HepG2 (cell line): ENCODE measurements around the gene LTA. TPM values are rescaled to one million over a fixed set of nuclear protein-coding genes. Genes with fewer than 3 reads are reported as not detected.

Experiments used
- CHD2 ChIP-seq: IDR thresholded peaks from 2 replicates; pipeline ENCODE4 v1.6.1; 2011; ENCODE audit warnings: low read depth, low read length, improper control_type of control experiment
- DRAP1 ChIP-seq: IDR thresholded peaks from 2 replicates; pipeline ENCODE4 v1.6.1; 2016; ENCODE audit warnings: missing genetic modification reagents, missing compliant biosample characterization
- EP300 ChIP-seq, 3 experiments: sonication (generic) in 1 of 3; formaldehyde crosslinking in 1 of 3; IDR thresholded peaks; 2 replicates each; pipeline versions ENCODE4 v1.5.1 to v1.6.1; 2011 to 2020; ENCODE audit warnings: low read depth in 2 of 3, low read length in 2 of 3, borderline replicate concordance in 1 of 3, improper control_type of control experiment in 1 of 3, mild to moderate bottlenecking in 1 of 3, missing genetic modification reagents in 1 of 3, moderate library complexity in 1 of 3
- FOSL1 ChIP-seq: sonication (generic); formaldehyde crosslinking; IDR thresholded peaks from 2 replicates; pipeline ENCODE4 v1.9.0; 2021; ENCODE audit warnings: missing genetic modification reagents, borderline replicate concordance
- GATAD2A ChIP-seq: IDR thresholded peaks from 2 replicates; pipeline ENCODE4 v1.6.1; 2016
- HNRNPL ChIP-seq: fragments of 200-400 bp; formaldehyde crosslinking; IDR thresholded peaks from 2 replicates; pipeline ENCODE4 v1.6.1; 2017; ENCODE audit warnings: mild to moderate bottlenecking, low read depth, low read length
- MAX ChIP-seq: IDR thresholded peaks from 2 replicates; pipeline ENCODE4 v1.6.1; 2012; ENCODE audit warnings: inconsistent platforms
- MEIS2 ChIP-seq: sonication (generic); formaldehyde crosslinking; IDR thresholded peaks from 2 replicates; pipeline ENCODE4 v1.9.0; 2021; ENCODE audit warnings: mild to moderate bottlenecking, missing genetic modification reagents
- MXI1 ChIP-seq: IDR thresholded peaks from 3 replicates; pipeline ENCODE4 v1.6.1; 2012; ENCODE audit warnings: low read depth, low read length, inconsistent platforms, borderline replicate concordance
- NONO ChIP-seq, 2 experiments: fragments of 450-650 bp in 1 of 2; sonication (generic) in 1 of 2; formaldehyde crosslinking in 1 of 2; IDR thresholded peaks in 1 of 2; conservative IDR thresholded peaks in 1 of 2; 2 replicates each; pipeline versions ENCODE4 v1.6.1 to v1.8.0; 2017 to 2022; ENCODE audit warnings: mild to moderate bottlenecking in 1 of 2, missing genetic modification reagents in 1 of 2, moderate library complexity in 1 of 2
- RXRA ChIP-seq: sonication (generic); formaldehyde crosslinking; IDR thresholded peaks from 2 replicates; pipeline ENCODE4 v1.5.1; 2020; ENCODE audit warnings: missing genetic modification reagents
- SIN3B ChIP-seq: fragments of 150-350 bp; IDR thresholded peaks from 2 replicates; pipeline ENCODE4 v1.6.1; 2014; ENCODE audit warnings: low read length
- TARDBP ChIP-seq: sonication (generic); formaldehyde crosslinking; IDR thresholded peaks from 2 replicates; pipeline ENCODE4 v1.8.0; 2022; ENCODE audit warnings: mild to moderate bottlenecking, missing genetic modification reagents
- TFDP2 ChIP-seq: sonication (generic); formaldehyde crosslinking; IDR thresholded peaks from 2 replicates; pipeline ENCODE4 v1.4.0; 2020; ENCODE audit warnings: missing genetic modification reagents
- ZNF232 ChIP-seq: sonication (generic); formaldehyde crosslinking; IDR thresholded peaks from 2 replicates; pipeline ENCODE4 v1.4.0; 2020; ENCODE audit warnings: missing genetic modification reagents, borderline replicate concordance
- ZNF260 ChIP-seq: sonication (generic); formaldehyde crosslinking; IDR thresholded peaks from 2 replicates; pipeline ENCODE4 v1.4.0; 2020; ENCODE audit warnings: missing genetic modification reagents, low read depth, mild to moderate bottlenecking, borderline replicate concordance
- ZNF276 ChIP-seq: sonication (generic); formaldehyde crosslinking; IDR thresholded peaks from 2 replicates; pipeline ENCODE4 v1.4.0; 2020; ENCODE audit warnings: mild to moderate bottlenecking, low read depth, missing genetic modification reagents
- ZNF317 ChIP-seq: sonication (generic); formaldehyde crosslinking; IDR thresholded peaks from 2 replicates; pipeline ENCODE4 v1.5.0; 2020; ENCODE audit warnings: mild to moderate bottlenecking, missing genetic modification reagents
- ZNF350 ChIP-seq: sonication (generic); formaldehyde crosslinking; IDR thresholded peaks from 2 replicates; pipeline ENCODE4 v1.4.0; 2020; ENCODE audit warnings: mild to moderate bottlenecking, low read depth, missing genetic modification reagents, borderline replicate concordance
- ZNF556 ChIP-seq: sonication (generic); formaldehyde crosslinking; IDR thresholded peaks from 2 replicates; pipeline ENCODE4 v1.4.0; 2020; ENCODE audit warnings: mild to moderate bottlenecking, missing genetic modification reagents, borderline replicate concordance
- ZNF639 ChIP-seq: conservative IDR thresholded peaks from 2 replicates; pipeline ENCODE4 v1.6.1; 2018; ENCODE audit warnings: missing genetic modification reagents
- ZNF7 ChIP-seq: IDR thresholded peaks from 2 replicates; pipeline ENCODE4 v1.6.1; 2016; ENCODE audit warnings: missing biosample characterization, missing genetic modification reagents
- ZNF776 ChIP-seq: sonication (generic); formaldehyde crosslinking; IDR thresholded peaks from 2 replicates; pipeline ENCODE4 v1.4.0; 2020; ENCODE audit warnings: mild to moderate bottlenecking, missing genetic modification reagents
- ZNF780A ChIP-seq: sonication (generic); formaldehyde crosslinking; IDR thresholded peaks from 2 replicates; pipeline ENCODE4 v1.8.0; 2022; ENCODE audit warnings: mild to moderate bottlenecking, missing genetic modification reagents, moderate library complexity
- ZSCAN22 ChIP-seq: sonication (generic); formaldehyde crosslinking; IDR thresholded peaks from 2 replicates; pipeline ENCODE4 v1.4.0; 2020; ENCODE audit warnings: mild to moderate bottlenecking, missing genetic modification reagents
- polyA plus RNA-seq, 8 experiments: library from polyadenylated mRNA; depleted of rRNA in 3 of 8; stranded (reverse) in 7 of 8; unstranded in 1 of 8; fragments of >200 nt; fragmentation: Illumina TruSeq in 4 of 8; extraction: Trizol in 4 of 8; gene quantifications; 2 replicates each; pipeline versions ENCODE4 v1.2.1 to v1.2.3, GENCODE V29; 2011 to 2016; ENCODE audit warnings: low read depth in 4 of 8, missing spikeins in 1 of 8, mixed read lengths in 1 of 8; ENCODE audit not compliant: insufficient read depth in 1 of 8
- total RNA-seq, 5 experiments: library from RNA; depleted of rRNA; stranded (reverse); fragments of >200 nt; fragmentation: Illumina TruSeq; extraction: Trizol; gene quantifications; 2 replicates each; pipeline ENCODE4 v1.2.3, GENCODE V29; 2016; ENCODE audit warnings: low read depth in 1 of 5

LTA gene
- total and polyA plus RNA-seq, 2 of the 13 experiments (the other 11 are each of a cell fraction or from before 2014, with no cell fraction given), result 0.09 TPM; not detected in 1

- TF ChIP-seq ZNF776 (CRISPR knock-in tag), result no peak
- TF ChIP-seq SIN3B, result peak; percentile 77; the same call in 1 of the 2 replicates
- peak; percentile 68 for TF ChIP-seq DRAP1 (CRISPR knock-in tag)
- no peak for TF ChIP-seq CHD2
- peak; percentile 82 for TF ChIP-seq MAX
- TF ChIP-seq GATAD2A, result peak; percentile 63
- TF ChIP-seq ZNF350 (CRISPR knock-in tag), result no peak
- 0 out of 2 replicates have a peak, but pooled peaks have one; percentile 2 for TF ChIP-seq ZNF7 (CRISPR knock-in tag)
- 0 out of 2 replicates have a peak, but pooled peaks have one; percentile 42 for TF ChIP-seq MEIS2 (CRISPR knock-in tag)
- TF ChIP-seq RXRA, result peak; percentile 60; the same call in 1 of the 2 replicates
- no peak for TF ChIP-seq HNRNPL
- peak in 1 of 2 experiments; percentile 37; a peak in 1 of 4 replicates for TF ChIP-seq EP300 (IDR thresholded peaks at IDR 0.05; ENCODE audit: low read depth in 2 of 2, low read length in 2 of 2)
- TF ChIP-seq EP300 (CRISPR knock-in tag; IDR thresholded peaks at IDR 0.05; ENCODE audit: borderline replicate concordance), result peak; percentile 48
- TF ChIP-seq ZNF317 (CRISPR knock-in tag), result no peak
- peak; percentile 64; the same call in 1 of the 2 replicates for TF ChIP-seq TARDBP (CRISPR knock-in tag)
- no peak for TF ChIP-seq ZNF260 (CRISPR knock-in tag)
- TF ChIP-seq ZNF780A, result 0 out of 2 replicates have a peak, but pooled peaks have one; percentile 50
- no peak for TF ChIP-seq ZSCAN22 (CRISPR knock-in tag)
- TF ChIP-seq FOSL1, result no peak
- TF ChIP-seq ZNF639 (CRISPR knock-in tag), result 0 out of 2 replicates have a peak, but pooled peaks have one; percentile 74
- peak; percentile 71 for TF ChIP-seq TFDP2 (CRISPR knock-in tag)
- TF ChIP-seq ZNF232 (CRISPR knock-in tag), result no peak
- TF ChIP-seq NONO (IDR thresholded peaks at IDR 0.05), result no peak
- TF ChIP-seq NONO (CRISPR knock-in tag; conservative IDR thresholded peaks at IDR 0.05), result peak; percentile 83
- peak; percentile 54; the same call in 1 of the 2 replicates for TF ChIP-seq ZNF556
- peak; percentile 57; the same call in 1 of the 2 replicates for TF ChIP-seq ZNF276 (CRISPR knock-in tag)
- peak; percentile 58; the same call in 1 of the 3 replicates for TF ChIP-seq MXI1
These were observed 24.9 kb upstream of the LTA start, which contains the start of gene NFKBIL1 (continued) for GRCh38 chr6:31546958-31547726.
